ENCODE results near the gene AK2. TPM values are rescaled to one million over a fixed set of nuclear protein-coding genes. Genes with fewer than 3 reads are reported as not detected.

The AK2 gene
- total and polyA plus RNA-seq, 2 donors (not counting 1 experiment from before 2014, with no cell fraction given): 66.8 to 109 TPM

DNA sequence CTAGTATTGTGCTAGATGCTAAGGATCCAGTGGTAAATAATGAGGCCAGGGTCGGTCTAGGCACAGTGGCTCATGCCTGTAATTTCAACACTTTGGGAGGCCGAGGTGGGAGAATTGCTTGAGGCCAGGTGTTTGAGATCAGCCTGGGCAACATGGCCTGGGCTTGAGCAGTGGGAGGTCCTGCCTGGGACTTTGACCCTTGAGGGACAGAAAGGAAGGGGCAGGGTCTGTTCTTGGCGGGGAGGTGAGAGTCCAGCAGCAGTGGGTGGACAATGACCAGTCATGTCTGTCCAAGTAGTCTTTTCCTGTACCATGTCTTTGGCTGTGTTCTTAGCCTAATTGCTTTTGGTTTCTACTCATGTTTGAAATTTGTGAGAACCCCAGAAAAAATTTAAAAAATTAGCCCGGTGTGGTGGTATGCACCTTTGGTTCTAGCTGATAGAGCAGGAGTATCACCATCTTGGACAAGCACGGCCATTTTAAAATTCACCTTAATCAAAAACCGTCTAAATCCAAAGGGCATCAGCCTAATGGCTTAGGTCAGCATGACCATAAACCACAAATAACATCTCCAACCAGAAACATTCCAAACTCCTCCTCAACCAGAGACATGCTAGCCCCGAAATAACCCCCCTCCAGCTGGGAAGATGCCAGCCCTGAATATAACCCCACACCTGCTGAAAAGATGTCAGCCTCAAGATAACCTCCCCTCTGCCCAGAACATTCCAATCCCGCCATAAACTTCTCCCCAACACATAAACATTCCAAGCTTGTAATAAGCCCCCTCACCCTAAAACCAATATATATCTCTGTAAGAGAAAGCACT is 6.8 kb upstream of the AK2 start:
- Mint-ChIP-seq H3K9me3 (ENCODE audit: insufficient read depth) (no peaks in the 10 kb centered on the region), H3K27ac (no peak overlapping the region), H3K4me3 (no peak overlapping the region), H3K4me1 (peaks cover 3% of the 10 kb centered on the region), H3K27me3 (peaks cover 12% of the 10 kb centered on the region)
- Histone ChIP-seq H3K4me2 (replicated peaks; ENCODE audit: low read depth, low read length, poor library complexity, severe bottlenecking) (no peak overlapping the region), H3K4me3 (ENCODE audit: control extremely low read depth in 1 of 5, extremely low read depth in 1 of 5, insufficient read depth in 1 of 5, low read depth in 2 of 5, low read length in 4 of 5) (no peak overlapping the region), H3K9me3 (ENCODE audit: control extremely low read depth in 1 of 3, control insufficient read depth in 2 of 3, insufficient read depth in 1 of 3, low read length in 2 of 3) (no peaks in the 10 kb centered on the region), H3K27me3 (replicated peaks in 1 of 4; ENCODE audit: control extremely low read depth in 1 of 4, control insufficient read depth in 3 of 4, insufficient read depth in 4 of 4, low read length in 3 of 4) (no peaks in the 10 kb centered on the region), H3K9ac (ENCODE audit: low read length) (no peak overlapping the region), H3K36me3 (replicated peaks in 1 of 2; ENCODE audit: control extremely low read depth in 1 of 2, control insufficient read depth in 1 of 2, extremely low read depth in 1 of 2, insufficient read depth in 2 of 2, low read length in 1 of 2) (no peaks in the 10 kb centered on the region), H3K79me2 (ENCODE audit: control insufficient read depth, insufficient read depth, low read length) (no peaks in the 10 kb centered on the region), H3K27ac (ENCODE audit: low read length in 2 of 2) (no peak overlapping the region), H2AFZ (ENCODE audit: insufficient read depth, low read depth, low read length, poor library complexity, severe bottlenecking) (no peak overlapping the region), H4K20me1 (ENCODE audit: control insufficient read depth, insufficient read depth, low read length, poor library complexity, severe bottlenecking) (no peaks in the 10 kb centered on the region), H3K4me1 (ENCODE audit: control insufficient read depth in 2 of 2, insufficient read depth in 2 of 2, low read length in 2 of 2) (peaks cover 0 to 5% of the 10 kb centered on the region in 2 donors)
- intact Hi-C loops (cut with micrococcal nuclease): no loop called here
- POLR2A ChIA-PET: no interaction called here
- WGBS (ENCODE audit: insufficient coverage): 93% methylated on average over 8 of the region's 8 CpGs
- DNase-seq: no peak
- no peak for TF ChIP-seq EZH2 (IDR thresholded peaks at IDR 0.05; ENCODE audit: borderline replicate concordance, insufficient read depth, low read depth, low read length, poor library complexity, severe bottlenecking)
- TF ChIP-seq, protein P1, sequence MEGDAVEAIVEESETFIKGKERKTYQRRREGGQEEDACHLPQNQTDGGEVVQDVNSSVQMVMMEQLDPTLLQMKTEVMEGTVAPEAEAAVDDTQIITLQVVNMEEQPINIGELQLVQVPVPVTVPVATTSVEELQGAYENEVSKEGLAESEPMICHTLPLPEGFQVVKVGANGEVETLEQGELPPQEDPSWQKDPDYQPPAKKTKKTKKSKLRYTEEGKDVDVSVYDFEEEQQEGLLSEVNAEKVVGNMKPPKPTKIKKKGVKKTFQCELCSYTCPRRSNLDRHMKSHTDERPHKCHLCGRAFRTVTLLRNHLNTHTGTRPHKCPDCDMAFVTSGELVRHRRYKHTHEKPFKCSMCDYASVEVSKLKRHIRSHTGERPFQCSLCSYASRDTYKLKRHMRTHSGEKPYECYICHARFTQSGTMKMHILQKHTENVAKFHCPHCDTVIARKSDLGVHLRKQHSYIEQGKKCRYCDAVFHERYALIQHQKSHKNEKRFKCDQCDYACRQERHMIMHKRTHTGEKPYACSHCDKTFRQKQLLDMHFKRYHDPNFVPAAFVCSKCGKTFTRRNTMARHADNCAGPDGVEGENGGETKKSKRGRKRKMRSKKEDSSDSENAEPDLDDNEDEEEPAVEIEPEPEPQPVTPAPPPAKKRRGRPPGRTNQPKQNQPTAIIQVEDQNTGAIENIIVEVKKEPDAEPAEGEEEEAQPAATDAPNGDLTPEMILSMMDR (IDR thresholded peaks at IDR 0.05): no peak
- CTCF ChIA-PET: interaction anchor here (1.1 kb wide), 1 partner anchor 11 kb away, joined by 3 read pairs; no protein-coding TSS in a partner anchor
- ATAC-seq (ENCODE audit: low read depth): no peak

DNA sequence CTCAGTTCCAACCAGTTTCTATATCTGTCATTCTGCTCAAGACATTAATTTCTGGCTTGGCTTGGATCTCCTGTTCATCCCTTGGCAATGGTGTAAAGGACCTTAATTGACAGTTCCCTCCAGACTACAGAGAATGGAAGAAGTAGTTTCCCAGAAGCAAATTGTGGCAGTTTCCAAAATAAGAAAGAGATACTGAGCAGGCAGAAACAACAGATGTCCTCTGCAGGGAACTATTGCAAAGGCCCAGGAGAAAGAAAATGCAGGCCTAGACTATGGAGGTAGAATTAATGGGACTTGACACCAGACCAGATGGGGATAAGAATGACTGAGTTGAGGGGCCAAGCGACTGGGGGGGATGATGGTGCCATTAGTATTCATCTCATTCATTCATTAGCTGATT is 6.1 kb upstream of the AK2 start:
- Mint-ChIP-seq H3K9me3 (ENCODE audit: insufficient read depth) (no peaks in the 10 kb centered on the region), H3K27ac (no peak overlapping the region), H3K4me3 (no peak overlapping the region), H3K4me1 (peaks cover 3% of the 10 kb centered on the region), H3K27me3 (peaks cover 12% of the 10 kb centered on the region)
- Histone ChIP-seq H4K20me1 (ENCODE audit: control insufficient read depth, insufficient read depth, low read length, poor library complexity, severe bottlenecking) (no peaks in the 10 kb centered on the region), H3K4me1 (ENCODE audit: control insufficient read depth in 2 of 2, insufficient read depth in 2 of 2, low read length in 2 of 2) (peaks cover 0 to 5% of the 10 kb centered on the region in 2 donors), H3K4me2 (replicated peaks; ENCODE audit: low read depth, low read length, poor library complexity, severe bottlenecking) (no peak overlapping the region), H3K9me3 (ENCODE audit: control extremely low read depth in 1 of 3, control insufficient read depth in 2 of 3, insufficient read depth in 1 of 3, low read length in 2 of 3) (no peaks in the 10 kb centered on the region), H3K9ac (ENCODE audit: low read length) (no peak overlapping the region), H3K27ac (ENCODE audit: low read length in 2 of 2) (no peak overlapping the region), H3K36me3 (replicated peaks in 1 of 2; ENCODE audit: control extremely low read depth in 1 of 2, control insufficient read depth in 1 of 2, extremely low read depth in 1 of 2, insufficient read depth in 2 of 2, low read length in 1 of 2) (no peaks in the 10 kb centered on the region), H3K27me3 (replicated peaks in 1 of 4; ENCODE audit: control extremely low read depth in 1 of 4, control insufficient read depth in 3 of 4, insufficient read depth in 4 of 4, low read length in 3 of 4) (no peaks in the 10 kb centered on the region), H2AFZ (ENCODE audit: insufficient read depth, low read depth, low read length, poor library complexity, severe bottlenecking) (no peak overlapping the region), H3K79me2 (ENCODE audit: control insufficient read depth, insufficient read depth, low read length) (no peaks in the 10 kb centered on the region), H3K4me3 (ENCODE audit: control extremely low read depth in 1 of 5, extremely low read depth in 1 of 5, insufficient read depth in 1 of 5, low read depth in 2 of 5, low read length in 4 of 5) (no peak overlapping the region)
- TF ChIP-seq, protein P1 (IDR thresholded peaks at IDR 0.05): no peak
- no peak for TF ChIP-seq EZH2 (IDR thresholded peaks at IDR 0.05; ENCODE audit: borderline replicate concordance, insufficient read depth, low read depth, low read length, poor library complexity, severe bottlenecking)
- ChIA-PET CTCF (no interaction called here), POLR2A (no interaction called here)
- DNase-seq (no peak), ATAC-seq (ENCODE audit: low read depth) (no peak)
- WGBS (ENCODE audit: insufficient coverage): no CpG with 5 or more reads among the region's 1 CpG
- intact Hi-C loops (cut with micrococcal nuclease): no loop called here
